ENCODE data around the gene SSU72.
"Not testable (repeated sequence)": the region's sequence is repeated elsewhere in the genome, so short reads cannot be mapped to it uniquely, and the experiment has no call there.

SSU72 gene

GRCh38 chr1:1609822-1610485, 35.3 kb upstream of the SSU72 start:
- DNase-seq, result no peak

- no peak for DNase-seq
These were observed 31.6 kb upstream of the SSU72 start for GRCh38 chr1:1606232-1606631.

DNA sequence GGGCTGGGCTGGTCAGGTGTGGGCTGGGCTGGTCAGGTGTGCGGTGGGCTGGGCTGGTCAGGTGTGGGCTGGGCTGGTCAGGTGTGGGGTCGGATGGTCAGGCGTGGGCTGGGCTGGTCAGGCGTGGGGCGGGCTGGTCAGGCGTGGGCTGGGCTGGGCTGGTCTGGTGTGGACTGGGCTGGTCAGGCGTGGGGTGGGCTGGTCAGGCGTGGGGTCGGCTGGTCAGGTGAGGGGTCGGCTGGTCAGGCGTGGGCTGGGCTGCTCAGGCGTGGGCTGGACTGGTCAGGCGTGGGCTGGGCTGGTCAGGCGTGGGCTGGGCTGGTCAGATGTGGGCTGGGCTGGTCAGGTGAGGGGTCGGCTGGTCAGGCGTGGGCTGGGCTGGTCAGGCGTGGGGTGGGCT, 31.1 kb upstream of the SSU72 start:
- DNase-seq, result no peak

GRCh38 chr1:1605034-1605591, 30.4 kb upstream of the SSU72 start:
- no peak for DNase-seq

DNA sequence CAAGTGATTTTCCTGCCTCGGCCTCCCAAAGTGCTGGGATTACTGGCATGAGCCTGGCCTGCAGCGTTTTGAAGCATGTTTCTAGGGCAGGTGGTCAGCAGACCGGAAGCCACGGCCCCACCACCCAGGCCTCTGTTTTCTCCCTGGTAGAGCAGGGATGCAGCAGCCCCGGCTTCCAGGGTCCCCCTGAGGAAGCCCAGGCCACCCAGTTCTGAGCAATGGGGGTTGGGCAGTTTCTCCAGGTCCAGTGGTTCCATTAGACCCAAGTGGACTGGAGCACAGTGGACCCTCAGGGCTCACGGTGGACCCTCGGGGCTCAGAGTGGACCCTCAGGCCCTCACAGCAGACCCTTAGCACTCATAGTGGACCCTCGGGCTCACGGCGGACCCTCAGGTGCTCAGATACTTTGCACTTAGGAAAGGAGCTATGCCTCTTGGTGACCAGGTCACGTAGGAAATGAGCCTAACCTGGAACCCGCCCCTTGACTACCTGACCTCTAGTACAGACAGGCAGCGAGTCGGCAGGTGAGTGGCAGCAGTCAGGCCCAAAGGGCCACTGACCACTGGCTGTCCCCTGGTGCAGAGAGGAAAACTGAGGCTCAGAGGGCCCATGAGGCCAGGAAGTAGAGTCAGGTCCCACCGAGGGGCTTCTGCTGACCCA, 29.8 kb upstream of the SSU72 start:
- no peak for DNase-seq

- no peak for DNase-seq
These were observed 29.2 kb upstream of the SSU72 start for GRCh38 chr1:1603671-1604373.

DNA sequence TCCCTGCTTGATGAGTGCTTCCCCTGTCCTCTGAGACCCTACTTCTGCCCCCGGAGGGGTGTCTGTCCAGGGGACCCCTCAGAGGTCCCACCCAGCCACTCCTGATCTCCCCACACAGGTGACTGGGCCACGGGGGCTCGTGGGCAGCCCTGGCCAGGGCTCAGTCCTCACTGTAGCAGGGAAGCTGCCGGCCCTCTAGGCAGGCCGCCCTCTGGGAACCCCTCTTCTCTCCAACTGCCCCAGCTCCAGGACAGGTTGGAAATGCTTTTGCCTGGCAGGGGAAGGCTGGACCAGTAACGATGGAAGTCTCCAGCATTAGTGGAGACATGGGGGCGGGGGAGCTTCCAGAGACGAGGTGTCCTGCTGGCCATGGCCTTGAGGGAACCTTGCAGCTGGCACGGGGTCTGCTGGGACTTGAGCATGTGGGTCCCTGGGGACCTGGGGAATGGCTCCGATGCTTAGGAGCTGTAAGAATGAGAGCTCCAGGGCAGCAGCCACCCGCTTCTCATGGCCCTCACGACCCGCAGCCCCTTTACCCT, 28.4 kb upstream of the SSU72 start:
- no peak for DNase-seq

- DNase-seq, result no peak
These were observed 27.8 kb upstream of the SSU72 start for GRCh38 chr1:1602304-1602967.

GRCh38 chr1:1601564-1602303, 27.1 kb upstream of the SSU72 start:
- DNase-seq, result no peak

GRCh38 chr1:1600861-1601563, 26.3 kb upstream of the SSU72 start:
- no peak for DNase-seq

- no peak for DNase-seq
These were observed 25.5 kb upstream of the SSU72 start, which contains the start of gene FNDC10 for GRCh38 chr1:1599935-1600860. Gene FNDC10, minus strand, starts transcription at chr1:1600135. Its CDS starts 120 bp downstream, at chr1:1600015.

DNA sequence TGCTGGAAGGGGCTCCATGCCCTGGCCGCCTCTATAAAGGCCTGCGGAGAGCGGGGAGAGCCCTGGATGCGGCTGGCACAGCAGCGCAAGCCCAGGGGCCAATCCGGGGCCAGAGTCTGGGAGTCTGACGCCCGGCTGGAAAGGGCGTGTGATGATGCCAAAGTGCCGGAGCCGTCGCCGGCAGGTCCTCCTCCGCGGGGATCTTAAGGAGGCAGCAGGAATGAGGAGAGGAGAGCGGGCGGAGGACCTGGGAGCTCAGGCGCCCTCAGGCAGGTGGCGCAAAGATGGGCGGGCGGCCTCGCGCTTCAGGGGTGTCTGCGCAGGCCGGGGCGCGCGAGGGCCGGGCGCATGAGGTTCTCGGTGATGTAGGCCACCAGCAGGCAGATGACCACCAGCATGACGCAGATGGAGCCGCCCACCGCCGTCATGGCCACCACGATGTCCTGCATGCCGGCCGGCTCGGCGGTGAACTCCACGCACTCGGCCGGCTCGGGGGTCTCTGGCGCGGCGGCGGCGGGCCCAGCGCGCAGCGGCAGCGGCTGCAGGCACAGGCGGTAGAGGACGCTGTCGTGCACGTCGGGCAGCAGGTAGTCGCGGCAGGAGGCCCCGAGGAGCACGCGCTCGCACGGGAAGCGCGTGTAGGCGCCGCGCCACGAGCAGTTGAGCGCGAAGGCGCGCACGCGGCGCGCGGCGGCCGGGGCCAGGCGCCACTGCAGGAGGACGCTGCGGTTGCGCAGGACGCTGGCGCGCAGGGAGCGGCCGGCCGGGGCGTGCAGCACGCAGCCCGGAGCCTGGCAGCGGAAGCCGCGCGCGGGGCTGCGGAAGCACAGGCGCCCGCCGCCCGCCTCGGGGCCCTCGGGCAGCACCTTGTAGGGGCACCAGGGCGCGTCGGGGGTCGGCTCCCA, 24.6 kb upstream of the SSU72 start:
- peak; percentile 33 for DNase-seq

DNA sequence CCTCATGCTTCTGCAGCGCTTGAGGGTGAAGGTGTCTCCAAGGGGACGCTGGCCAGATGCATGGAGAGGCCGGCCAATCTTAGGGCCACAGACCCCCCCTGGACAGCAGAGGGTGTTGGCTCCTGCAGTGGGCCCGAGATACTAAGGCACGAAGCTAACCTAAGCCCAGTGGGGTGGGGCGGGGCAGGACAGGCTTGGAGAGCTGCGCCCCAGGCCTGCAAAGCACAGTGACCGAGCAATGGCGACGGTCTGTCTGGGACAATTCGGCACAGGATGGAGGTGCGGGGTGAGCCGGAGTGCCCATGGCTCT, 24.0 kb upstream of the SSU72 start:
- DNase-seq, result no peak

DNA sequence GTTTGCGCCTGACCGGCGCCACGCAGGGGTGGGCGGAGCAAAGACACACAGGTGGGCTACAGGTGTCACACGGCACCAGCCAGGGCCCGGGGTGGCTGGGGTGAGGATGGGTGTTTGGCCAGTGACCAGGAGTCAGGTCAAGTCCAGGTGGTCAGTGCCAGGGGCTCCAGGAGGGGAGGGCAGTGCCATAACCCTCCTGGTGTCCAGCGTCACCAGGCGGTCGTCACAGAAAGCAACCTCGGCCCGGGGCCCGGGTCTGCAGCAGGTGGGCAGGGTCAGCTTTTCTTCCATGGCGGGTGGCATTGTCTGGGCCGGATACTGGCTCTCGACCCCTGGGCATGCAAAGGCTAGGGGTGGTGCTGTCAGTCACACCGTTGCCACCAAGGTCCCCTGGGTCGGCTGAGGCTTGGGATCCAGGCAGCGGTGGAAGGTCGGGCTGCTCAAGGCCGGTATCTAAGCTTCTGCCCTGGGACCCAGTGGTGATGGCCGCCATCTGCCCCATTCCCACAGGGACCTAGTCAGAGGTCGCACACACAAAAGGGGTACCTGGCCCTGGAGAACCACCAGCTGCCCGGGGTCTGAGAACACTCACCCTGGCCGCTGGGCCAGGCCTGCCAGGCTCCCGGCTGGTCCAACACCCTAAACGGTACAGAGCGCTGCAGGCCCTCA, 23.5 kb upstream of the SSU72 start:
- no peak for DNase-seq

- no peak for DNase-seq
These were observed 22.7 kb upstream of the SSU72 start for GRCh38 chr1:1597275-1597930.

DNA sequence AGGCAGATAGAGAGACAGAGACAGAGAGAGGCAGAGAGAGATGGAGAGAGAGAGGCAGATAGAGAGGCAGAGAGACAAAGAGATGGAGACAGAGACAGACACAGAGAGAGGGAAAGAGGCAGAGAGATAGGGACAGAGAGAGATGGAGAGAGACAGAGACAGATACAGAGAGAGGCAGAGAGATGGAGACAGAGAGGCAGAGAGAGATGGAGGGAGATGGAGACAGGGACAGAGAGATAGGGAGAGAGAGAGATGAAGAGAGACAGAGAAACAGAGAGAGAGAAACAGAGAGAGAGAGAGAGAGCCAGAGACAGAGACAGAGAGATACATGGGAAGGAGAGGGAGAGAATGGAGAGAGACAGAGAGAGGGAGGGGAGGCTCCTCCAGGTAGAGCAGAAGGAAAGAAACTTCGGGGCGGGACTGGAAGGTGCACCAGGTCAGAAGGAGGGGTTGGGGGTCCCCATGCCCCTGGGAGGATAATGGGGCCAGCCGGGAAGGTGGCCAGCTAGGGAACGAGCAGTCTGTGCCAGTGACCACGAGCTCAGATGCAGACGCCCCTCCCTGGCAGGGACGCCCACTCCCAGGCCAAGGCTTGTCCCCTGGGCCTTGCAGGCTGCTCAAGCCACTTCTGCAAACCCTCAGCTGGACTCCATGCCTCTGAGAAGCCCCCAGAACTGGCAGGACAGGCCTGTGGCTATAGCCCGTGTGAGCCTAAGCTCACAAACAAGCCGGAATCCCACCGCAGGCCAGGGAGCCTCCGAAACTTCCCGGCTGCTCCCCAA, 22.0 kb upstream of the SSU72 start:
- DNase-seq, result no peak

GRCh38 chr1:1595341-1595740, 20.7 kb upstream of the SSU72 start:
- DNase-seq, result not testable (repeated sequence)
